Uterus (tissue), 4 donors: Measurements from ENCODE around the gene ACTN2. TPM values are rescaled to one million over a fixed set of nuclear protein-coding genes. Genes with fewer than 3 reads are reported as not detected.

Source experiments
- DNase-seq, 2 donors: peaks; one replicate each; pipeline ENCODE4 v3.0.0-alpha.2; 2019 to 2020
- H3K27ac ChIP-seq, 2 donors: fragments of 200-600 bp; sonication (generic); 1 replicate in 1 of 2; 2 replicates in 1 of 2; pipeline ENCODE4 v1.5.1; 2016 to 2018
- H3K27me3 ChIP-seq, 2 donors: fragments of 200-600 bp; sonication (generic); one replicate each; pipeline ENCODE4 v1.5.1; 2018 to 2019; ENCODE audit warnings: control low read depth in 1 of 2
- H3K36me3 ChIP-seq, 2 donors: fragments of 200-600 bp; sonication (generic); one replicate each; pipeline ENCODE4 v1.5.1; 2019; ENCODE audit warnings: control low read depth in 1 of 2
- H3K4me1 ChIP-seq, 2 donors: fragments of 200-600 bp; sonication (generic); one replicate each; pipeline ENCODE4 v1.5.1; 2018 to 2019; ENCODE audit warnings: control low read depth in 1 of 2
- H3K4me3 ChIP-seq, 2 donors: fragments of 200-600 bp; sonication (generic); 1 replicate in 1 of 2; 2 replicates in 1 of 2; pipeline ENCODE4 v1.5.1; 2018 to 2019; ENCODE audit warnings: mild to moderate bottlenecking in 1 of 2
- H3K9me3 ChIP-seq, 2 donors: fragments of 200-600 bp; sonication (generic); one replicate each; pipeline ENCODE4 v1.5.1; 2019; ENCODE audit warnings: control low read depth in 1 of 2
- CTCF ChIP-seq, 4 experiments: fragments of 200-600 bp in 2 of 4; fragments of 450-650 bp in 2 of 4; sonication (generic) in 2 of 4; IDR thresholded peaks; one replicate each; pipeline ENCODE4 v1.5.1; 2016 to 2019; ENCODE audit warnings: antibody characterized with exemption in 4 of 4, mild to moderate bottlenecking in 2 of 4, moderate library complexity in 1 of 4
- POLR2A ChIP-seq, 2 donors: fragments of 450-650 bp; IDR thresholded peaks; one replicate each; pipeline ENCODE4 v1.6.1; 2016; ENCODE audit warnings: antibody characterized with exemption in 2 of 2, mild to moderate bottlenecking in 1 of 2, moderate library complexity in 1 of 2
- intact Hi-C: fragments of 100-400 bp; cut with DNase I; formaldehyde crosslinking; loops from one replicate; pipeline ENCODE4 v1.15.1; 2023; ENCODE audit warnings: low total_unique reads
- total RNA-seq, 4 donors: library from RNA; depleted of rRNA in 3 of 4; stranded (reverse); fragments of >200 nt in 3 of 4; gene quantifications; one replicate each; pipeline versions ENCODE4 v1.1.0 to v1.2.4, GENCODE V29; 2014 to 2023
- donor health status: DM: yes; HTN: yes; CAD: no.

ACTN2 gene
- total RNA-seq, 4 donors from 2014 or later = 0.29 to 28.9 (median 1.1) TPM

GRCh38 chr1:236800002-236800620 is 113.8 kb downstream of the ACTN2 start:
- intact Hi-C loops = no loop called here

GRCh38 chr1:236800623-236801022 is 114.3 kb downstream of the ACTN2 start:
- no peak for DNase-seq
- H3K4me3 ChIP-seq = no peak overlapping the region
- H3K27ac ChIP-seq = no peak overlapping the region
- H3K36me3 ChIP-seq = no peaks in the 10 kb centered on the region
- no peaks in the 10 kb centered on the region for H3K9me3 ChIP-seq
- TF ChIP-seq CTCF (IDR thresholded peaks at IDR 0.05) = no peak
- no peak for TF ChIP-seq POLR2A (IDR thresholded peaks at IDR 0.05)
- no peaks in the 10 kb centered on the region for H3K27me3 ChIP-seq
- H3K4me1 ChIP-seq = no peaks in the 10 kb centered on the region
- intact Hi-C loops = no loop called here

More at GRCh38 chr1:236800002-236800620, 113.8 kb downstream of the ACTN2 start:
- no peak overlapping the region for H3K4me3 ChIP-seq
- TF ChIP-seq POLR2A (IDR thresholded peaks at IDR 0.05) (no peak), CTCF (IDR thresholded peaks at IDR 0.05) (no peak)
- H3K36me3 ChIP-seq = no peaks in the 10 kb centered on the region
- no peaks in the 10 kb centered on the region for H3K27me3 ChIP-seq
- H3K4me1 ChIP-seq = no peaks in the 10 kb centered on the region
- DNase-seq = no peak
- H3K27ac ChIP-seq = no peak overlapping the region
- no peaks in the 10 kb centered on the region for H3K9me3 ChIP-seq

GRCh38 chr1:236802264-236802663 is 116.0 kb downstream of the ACTN2 start:
- Histone ChIP-seq H3K27ac (no peak overlapping the region), H3K36me3 (no peaks in the 10 kb centered on the region), H3K27me3 (no peaks in the 10 kb centered on the region), H3K4me1 (no peaks in the 10 kb centered on the region), H3K4me3 (no peak overlapping the region), H3K9me3 (no peaks in the 10 kb centered on the region)
- intact Hi-C loops = no loop called here
- no peak for TF ChIP-seq POLR2A (IDR thresholded peaks at IDR 0.05)
- DNase-seq = no peak

- no peak overlapping the region for H3K4me3 ChIP-seq
- no peaks in the 10 kb centered on the region for H3K36me3 ChIP-seq
- no peaks in the 10 kb centered on the region for H3K9me3 ChIP-seq
- DNase-seq = no peak
- H3K4me1 ChIP-seq = no peaks in the 10 kb centered on the region
- no peaks in the 10 kb centered on the region for H3K27me3 ChIP-seq
- TF ChIP-seq CTCF (IDR thresholded peaks at IDR 0.05) (no peak), POLR2A (IDR thresholded peaks at IDR 0.05) (no peak)
- intact Hi-C loops = no loop called here
- no peak overlapping the region for H3K27ac ChIP-seq
Observed at GRCh38 chr1:236806634-236807033, 120.3 kb downstream of the ACTN2 start.

GRCh38 chr1:236808005-236808404 is 121.7 kb downstream of the ACTN2 start:
- no peaks in the 10 kb centered on the region for H3K27me3 ChIP-seq
- no peak overlapping the region for H3K27ac ChIP-seq
- no peaks in the 10 kb centered on the region for H3K36me3 ChIP-seq
- no peak overlapping the region for H3K4me3 ChIP-seq
- no peaks in the 10 kb centered on the region for H3K9me3 ChIP-seq
- no peaks in the 10 kb centered on the region for H3K4me1 ChIP-seq
- DNase-seq = no peak
- no peak for TF ChIP-seq POLR2A (IDR thresholded peaks at IDR 0.05)
- no peak for TF ChIP-seq CTCF (IDR thresholded peaks at IDR 0.05)
- intact Hi-C loops = no loop called here
